Endothelial cell of umbilical vein (primary cell): ENCODE data around the gene BCS1L. TPM values are rescaled to one million over a fixed set of nuclear protein-coding genes. Genes with fewer than 3 reads are reported as not detected.

Source experiments
- BruUV-seq: library from RNA; stranded (reverse); fragments of 400-500 nt; replicated peaks from 2 replicates; lab custom pipeline; 2021; lab: Mats Ljungman, UMichigan
- CTCF ChIA-PET: fragments of 300-600, 350-600 bp; sonication (Branson Sonifier 250); formaldehyde crosslinking; loops from one replicate; lab custom pipeline; 2021; ENCODE audit warnings: antibody characterized with exemption, inconsistent platforms; lab: Charles Lee
- POLR2A ChIA-PET: fragments of 300-600, 350-600 bp; sonication (Branson Sonifier 250); formaldehyde crosslinking; loops from one replicate; lab custom pipeline; 2021; ENCODE audit warnings: antibody characterized with exemption, inconsistent platforms; lab: Charles Lee
- DNase-seq: peaks from one replicate; pipeline ENCODE4 v3.0.0-alpha.2; 2011; ENCODE audit warnings: low read depth, low spot score
- FAIRE-seq: peaks from 2 replicates; lab custom pipeline; 2011; peaks lifted over from hg19 to GRCh38; lab: Jason Lieb, UNC
- H2AFZ ChIP-seq: 2 replicates; pipeline ENCODE4 v1.6.0; 2012; ENCODE audit warnings: low read depth, low read length, control low read depth, inconsistent platforms
- H3K27ac ChIP-seq: 2 replicates; pipeline ENCODE4 v1.5.1; 2011; ENCODE audit warnings: low read depth, mild to moderate bottlenecking, control low read depth, low read length, moderate library complexity; ENCODE audit not compliant: insufficient read depth
- H3K27me3 ChIP-seq, 2 experiments: 2 replicates each; pipeline versions ENCODE4 v1.6.0 to v1.6.1; 2011; ENCODE audit warnings: low read length in 2 of 2, mixed read lengths in 1 of 2; ENCODE audit not compliant: control insufficient read depth in 2 of 2, insufficient read depth in 2 of 2
- H3K36me3 ChIP-seq, 2 experiments: 2 replicates in 1 of 2; 3 replicates in 1 of 2; pipeline ENCODE4 v1.5.1; 2011; ENCODE audit warnings: low read length in 2 of 2, mild to moderate bottlenecking in 1 of 2, moderate library complexity in 1 of 2; ENCODE audit not compliant: control insufficient read depth in 2 of 2, insufficient read depth in 2 of 2; ENCODE audit errors: extremely low read depth in 1 of 2
- H3K4me1 ChIP-seq: 3 replicates; pipeline ENCODE4 v1.5.1; 2011; ENCODE audit warnings: mild to moderate bottlenecking, low read length; ENCODE audit not compliant: control insufficient read depth, insufficient read depth; ENCODE audit errors: extremely low read depth
- H3K4me2 ChIP-seq: 2 replicates; pipeline ENCODE4 v1.6.1; 2011; ENCODE audit warnings: low read length, control low read depth, mixed read lengths; ENCODE audit not compliant: insufficient read depth
- H3K4me3 ChIP-seq, 3 experiments: fragments of 200-600 bp in 1 of 3; sonication (generic), shearing (Covaris generic) in 1 of 3; replicated peaks in 1 of 3; 2 replicates each; pipeline ENCODE4 v1.5.1; 2011 to 2016; ENCODE audit warnings: control low read depth in 3 of 3, low read length in 3 of 3, mild to moderate bottlenecking in 2 of 3, inconsistent platforms in 1 of 3, low read depth in 1 of 3, moderate library complexity in 1 of 3; ENCODE audit not compliant: insufficient read depth in 1 of 3
- H3K79me2 ChIP-seq: 2 replicates; pipeline ENCODE4 v1.6.0; 2012; ENCODE audit warnings: low read length, inconsistent platforms; ENCODE audit not compliant: control insufficient read depth, insufficient read depth
- H3K9ac ChIP-seq: replicated peaks from 2 replicates; pipeline ENCODE3; 2011; ENCODE audit warnings: low read length, control low read depth; ENCODE audit not compliant: insufficient read depth; ENCODE audit errors: extremely low read depth
- H3K9me1 ChIP-seq: replicated peaks from 3 replicates; pipeline ENCODE4 v1.6.0; 2011; ENCODE audit warnings: mild to moderate bottlenecking, low read length; ENCODE audit not compliant: control insufficient read depth, insufficient read depth; ENCODE audit errors: extremely low read depth
- H3K9me3 ChIP-seq: replicated peaks from 2 replicates; pipeline ENCODE4 v1.5.1; 2012; ENCODE audit warnings: low read length, inconsistent platforms; ENCODE audit not compliant: control insufficient read depth, insufficient read depth
- H4K20me1 ChIP-seq: replicated peaks from 2 replicates; pipeline ENCODE3; 2011; ENCODE audit warnings: mild to moderate bottlenecking, low read length; ENCODE audit not compliant: control insufficient read depth, insufficient read depth; ENCODE audit errors: extremely low read depth
- EZH2 ChIP-seq: IDR thresholded peaks from 2 replicates; pipeline ENCODE4 v1.6.1; 2012; ENCODE audit warnings: borderline replicate concordance, low read depth, mild to moderate bottlenecking, moderate library complexity, low read length, inconsistent platforms; ENCODE audit not compliant: severe bottlenecking
- FOS ChIP-seq: IDR thresholded peaks from 2 replicates; pipeline ENCODE4 v1.6.1; 2011; ENCODE audit warnings: mild to moderate bottlenecking, low read length, moderate library complexity, borderline replicate concordance; ENCODE audit not compliant: insufficient read depth
- GATA2 ChIP-seq: IDR thresholded peaks from 2 replicates; pipeline ENCODE4 v1.7.0; 2011; ENCODE audit warnings: low read depth, mild to moderate bottlenecking, moderate library complexity, mixed read lengths, low read length; ENCODE audit not compliant: insufficient read length, insufficient read depth
- JUN ChIP-seq: IDR thresholded peaks from 2 replicates; pipeline ENCODE4 v1.6.1; 2011; ENCODE audit warnings: borderline replicate concordance, low read depth; ENCODE audit not compliant: insufficient read length, insufficient read depth
- MYC ChIP-seq: IDR thresholded peaks from one replicate; pipeline ENCODE4 v1.6.1; 2011; ENCODE audit warnings: mild to moderate bottlenecking, low read depth, low read length
- POLR2A ChIP-seq: IDR thresholded peaks from 2 replicates; pipeline ENCODE4 v1.6.1; 2012; ENCODE audit warnings: low read depth, mild to moderate bottlenecking, control low read depth, low read length
- POLR2AphosphoS5 ChIP-seq: IDR thresholded peaks from 2 replicates; pipeline ENCODE4 v1.6.1; 2012; ENCODE audit warnings: low read depth, mild to moderate bottlenecking, control low read depth, low read length, moderate library complexity; ENCODE audit not compliant: insufficient read depth
- dilution Hi-C: fragments of 300-500 bp; cut with MboI; formaldehyde crosslinking; loops from one replicate; pipeline ENCODE4 v1.15.0; 2019; ENCODE audit warnings: low sequenced_read_pairs; ENCODE audit not compliant: extremely low pct_ligation_motif_present
- intact Hi-C: fragments of 100-400 bp; cut with micrococcal nuclease; formaldehyde crosslinking; loops from one replicate; pipeline ENCODE4 v1.10.0; 2022
- polyA plus RNA-seq, 4 experiments: library from polyadenylated mRNA; depleted of rRNA in 3 of 4; stranded (reverse) in 3 of 4; unstranded in 1 of 4; fragments of >200 nt; gene quantifications; 2 replicates each; pipeline versions ENCODE4 v1.2.1 to v1.2.3, GENCODE V29; 2011 to 2012; ENCODE audit warnings: missing spikeins in 1 of 4
- total RNA-seq: library from RNA; stranded (reverse); gene quantifications from 2 replicates; pipeline ENCODE4 v1.2.3, GENCODE V29; 2021
- TF ChIP-seq, protein P1 (sequence below): IDR thresholded peaks from 2 replicates; pipeline ENCODE4 v1.6.1; 2011; ENCODE audit not compliant: insufficient read depth, insufficient read length
- TF ChIP-seq, protein P2 (sequence below), 2 donors: IDR thresholded peaks; 1 replicate in 1 of 2; 2 replicates in 1 of 2; pipeline ENCODE4 v1.5.1; 2011; ENCODE audit warnings: low read length in 2 of 2, mild to moderate bottlenecking in 2 of 2, moderate library complexity in 2 of 2, control low read depth in 1 of 2, inconsistent platforms in 1 of 2, low read depth in 1 of 2; ENCODE audit not compliant: insufficient read depth in 1 of 2; ENCODE audit errors: extremely low read depth in 1 of 2

BCS1L gene
- total and polyA plus RNA-seq, 2 donors (not counting 3 experiments of a cell fraction or from before 2014, with no cell fraction given) = 57.4 to 70.3 TPM

GRCh38 chr2:218709908-218710307, 50.4 kb downstream of the BCS1L start:
- H4K20me1 ChIP-seq = no peaks in the 10 kb centered on the region
- no peak for TF ChIP-seq EZH2
- TF ChIP-seq, protein P1, sequence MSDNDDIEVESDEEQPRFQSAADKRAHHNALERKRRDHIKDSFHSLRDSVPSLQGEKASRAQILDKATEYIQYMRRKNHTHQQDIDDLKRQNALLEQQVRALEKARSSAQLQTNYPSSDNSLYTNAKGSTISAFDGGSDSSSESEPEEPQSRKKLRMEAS = no peak
- no peak for TF ChIP-seq FOS
- TF ChIP-seq, protein P2, sequence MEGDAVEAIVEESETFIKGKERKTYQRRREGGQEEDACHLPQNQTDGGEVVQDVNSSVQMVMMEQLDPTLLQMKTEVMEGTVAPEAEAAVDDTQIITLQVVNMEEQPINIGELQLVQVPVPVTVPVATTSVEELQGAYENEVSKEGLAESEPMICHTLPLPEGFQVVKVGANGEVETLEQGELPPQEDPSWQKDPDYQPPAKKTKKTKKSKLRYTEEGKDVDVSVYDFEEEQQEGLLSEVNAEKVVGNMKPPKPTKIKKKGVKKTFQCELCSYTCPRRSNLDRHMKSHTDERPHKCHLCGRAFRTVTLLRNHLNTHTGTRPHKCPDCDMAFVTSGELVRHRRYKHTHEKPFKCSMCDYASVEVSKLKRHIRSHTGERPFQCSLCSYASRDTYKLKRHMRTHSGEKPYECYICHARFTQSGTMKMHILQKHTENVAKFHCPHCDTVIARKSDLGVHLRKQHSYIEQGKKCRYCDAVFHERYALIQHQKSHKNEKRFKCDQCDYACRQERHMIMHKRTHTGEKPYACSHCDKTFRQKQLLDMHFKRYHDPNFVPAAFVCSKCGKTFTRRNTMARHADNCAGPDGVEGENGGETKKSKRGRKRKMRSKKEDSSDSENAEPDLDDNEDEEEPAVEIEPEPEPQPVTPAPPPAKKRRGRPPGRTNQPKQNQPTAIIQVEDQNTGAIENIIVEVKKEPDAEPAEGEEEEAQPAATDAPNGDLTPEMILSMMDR (IDR thresholded peaks at IDR 0.05; ENCODE audit: extremely low read depth in 1 of 2, insufficient read depth in 1 of 2, low read depth in 1 of 2, low read length in 2 of 2) = no peak
- TF ChIP-seq MYC = no peak
- no peak for TF ChIP-seq POLR2A
- TF ChIP-seq GATA2 = no peak
- no peak for TF ChIP-seq POLR2AphosphoS5
- TF ChIP-seq JUN = no peak
- no peak overlapping the region for H3K27ac ChIP-seq
- H3K9me3 ChIP-seq = no peaks in the 10 kb centered on the region
- dilution Hi-C loops = no loop called here
- H2AFZ ChIP-seq = peak overlapping the region; percentile 96
- BruUV-seq = no TSS peak
- FAIRE-seq (no peak), DNase-seq (no peak)
- no peaks in the 10 kb centered on the region for H3K9me1 ChIP-seq
- H3K4me1 ChIP-seq = peaks cover 14% of the 10 kb centered on the region
- CTCF ChIA-PET = interaction anchor here (0.6 to 3.9 kb wide), 24 partner anchors 7 to 449 kb away, joined by 3 to 45 read pairs (median 6); partner anchors contain the start of genes BCS1L, CYP27A1, PLCD4 and RNF25
- no peaks in the 10 kb centered on the region for H3K27me3 ChIP-seq
- H3K4me2 ChIP-seq = peak overlapping the region; percentile 69
- intact Hi-C loops = loop anchor here (1.0 kb wide), 1 partner anchor 39 kb away; no protein-coding TSS in a partner anchor
- no peak overlapping the region for H3K9ac ChIP-seq
- no peaks in the 10 kb centered on the region for H3K36me3 ChIP-seq
- H3K79me2 ChIP-seq = peaks cover 34% of the 10 kb centered on the region
- POLR2A ChIA-PET = no interaction called here
- no peak overlapping the region for H3K4me3 ChIP-seq
